Suprapubic skin (tissue), 4 donors: Measurements from ENCODE around the gene TFIP11. TPM values are rescaled to one million over a fixed set of nuclear protein-coding genes. Genes with fewer than 3 reads are reported as not detected.
A peak's percentile ranks its signal among the peaks of the same experiment; 100 is the strongest.

Experiments used
- DNase-seq, 2 donors: peaks; one replicate each; pipeline ENCODE4 v3.0.0-alpha.2; 2019; ENCODE audit warnings: low spot score in 2 of 2
- H3K27ac ChIP-seq: fragments of 200-600 bp; sonication (generic); one replicate; pipeline ENCODE4 v1.5.1; 2019
- H3K27me3 ChIP-seq: fragments of 200-600 bp; sonication (generic); one replicate; pipeline ENCODE4 v1.5.1; 2019
- H3K36me3 ChIP-seq: fragments of 200-600 bp; sonication (generic); one replicate; pipeline ENCODE4 v1.5.1; 2019
- H3K4me1 ChIP-seq: fragments of 200-600 bp; sonication (generic); one replicate; pipeline ENCODE4 v1.5.1; 2019
- H3K4me3 ChIP-seq: fragments of 200-600 bp; sonication (generic); one replicate; pipeline ENCODE4 v1.5.1; 2019; ENCODE audit warnings: mild to moderate bottlenecking
- H3K9me3 ChIP-seq: fragments of 200-600 bp; sonication (generic); one replicate; pipeline ENCODE4 v1.5.1; 2019
- CTCF ChIP-seq, 2 donors: fragments of 200-600 bp in 1 of 2; fragments of 450-650 bp in 1 of 2; sonication (generic) in 1 of 2; IDR thresholded peaks; one replicate each; pipeline ENCODE4 v1.5.1; 2016 to 2019; ENCODE audit warnings: antibody characterized with exemption in 2 of 2, mild to moderate bottlenecking in 1 of 2, moderate library complexity in 1 of 2
- EP300 ChIP-seq: sonication (generic); formaldehyde crosslinking; IDR thresholded peaks from one replicate; pipeline ENCODE4 v1.6.1; 2017; ENCODE audit warnings: antibody characterized with exemption
- POLR2A ChIP-seq, 2 donors: fragments of 450-650 bp; IDR thresholded peaks; one replicate each; pipeline ENCODE4 v1.6.1; 2017; ENCODE audit warnings: antibody characterized with exemption in 2 of 2, mild to moderate bottlenecking in 2 of 2, moderate library complexity in 2 of 2
- POLR2AphosphoS5 ChIP-seq, 3 donors: sonication (generic); formaldehyde crosslinking; IDR thresholded peaks; one replicate each; pipeline ENCODE4 v1.6.1; 2017; ENCODE audit warnings: antibody characterized with exemption in 3 of 3
- WGBS: methylation state at CpG from one replicate; pipeline ENCODE4 v1.1.5; 2018; 5-methylcytosine and 5-hydroxymethylcytosine counted together
- total RNA-seq, 4 donors: library from RNA; depleted of rRNA; stranded (reverse); fragments of >200 nt; gene quantifications; one replicate each; pipeline ENCODE4 v1.1.0, GENCODE V29; 2016

TFIP11 gene
- total RNA-seq, 4 donors from 2014 or later = 35.3 to 46.3 (median 37.5) TPM

- no peak for DNase-seq
- Histone ChIP-seq H3K27me3 (no peaks in the 10 kb centered on the region), H3K27ac (no peak overlapping the region), H3K9me3 (no peaks in the 10 kb centered on the region), H3K4me1 (peaks cover 47% of the 10 kb centered on the region), H3K4me3 (no peak overlapping the region), H3K36me3 (no peaks in the 10 kb centered on the region)
- WGBS = 76% methylated on average over 4 of the region's 8 CpGs
- TF ChIP-seq POLR2A (IDR thresholded peaks at IDR 0.05) = no peak
- TF ChIP-seq EP300 = no peak
- TF ChIP-seq CTCF (IDR thresholded peaks at IDR 0.05) = no peak
- TF ChIP-seq POLR2AphosphoS5 (IDR thresholded peaks at IDR 0.05) = no peak
Measured at GRCh38 chr22:26550498-26551033, 38.3 kb upstream of the TFIP11 start.

DNA sequence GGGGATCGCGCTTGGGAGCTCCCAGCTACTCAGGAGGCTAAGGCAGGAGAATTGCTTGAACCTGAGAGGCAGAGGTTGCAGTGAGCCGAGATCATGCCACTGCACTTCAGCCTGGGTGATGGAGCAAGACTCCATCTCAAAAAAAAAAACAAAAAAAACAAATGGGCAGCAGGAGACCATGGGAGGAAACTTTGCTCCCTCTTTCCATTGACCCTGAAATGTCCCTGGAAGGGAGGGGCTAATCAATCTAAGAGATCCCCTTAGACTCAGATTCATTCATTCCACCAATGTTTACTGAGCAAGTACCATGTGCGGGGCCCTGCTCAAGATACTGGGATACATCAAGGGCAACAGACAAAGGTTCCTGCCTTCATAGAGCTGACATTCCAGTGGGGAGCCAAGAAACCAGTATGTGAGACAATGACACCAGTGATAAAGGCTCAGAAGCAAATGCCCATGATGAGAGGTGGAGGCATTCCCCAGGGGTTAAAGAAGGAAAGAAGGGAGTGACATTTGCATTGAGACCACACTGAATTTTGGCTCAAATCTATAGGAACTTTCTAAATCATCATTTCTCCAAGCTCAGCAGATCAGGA, 37.7 kb upstream of the TFIP11 start:
- H3K9me3 ChIP-seq = no peaks in the 10 kb centered on the region
- H3K27ac ChIP-seq = no peak overlapping the region
- TF ChIP-seq CTCF (IDR thresholded peaks at IDR 0.05) (no peak), EP300 (no peak), POLR2AphosphoS5 (IDR thresholded peaks at IDR 0.05) (no peak), POLR2A (IDR thresholded peaks at IDR 0.05) (no peak)
- H3K36me3 ChIP-seq = no peaks in the 10 kb centered on the region
- H3K27me3 ChIP-seq = no peaks in the 10 kb centered on the region
- H3K4me3 ChIP-seq = no peak overlapping the region
- no peak for DNase-seq
- 91% methylated on average over 4 of the region's 4 CpGs for WGBS
- H3K4me1 ChIP-seq = peaks cover 47% of the 10 kb centered on the region

DNA sequence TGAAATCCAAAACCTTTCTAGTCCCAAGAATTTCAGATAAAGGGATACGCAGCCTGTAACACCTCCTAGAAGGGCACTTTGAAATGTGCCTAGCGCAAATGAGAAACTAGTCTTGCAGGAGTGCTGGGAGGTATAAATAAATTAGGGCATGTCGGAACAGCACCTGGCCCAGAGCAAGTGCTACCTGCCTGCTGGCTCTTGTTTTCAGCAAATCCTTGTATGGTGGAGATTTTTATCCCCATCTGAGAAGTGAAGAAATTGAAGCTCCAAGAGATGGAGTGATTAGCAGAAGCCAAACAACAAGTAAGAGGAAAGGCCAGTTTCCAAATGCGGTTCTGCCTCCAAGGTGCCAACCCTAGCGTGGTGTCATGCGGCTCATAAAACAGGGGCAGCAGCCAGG, 36.7 kb upstream of the TFIP11 start:
- 42% methylated on average over 6 of the region's 6 CpGs for WGBS
- peaks cover 42% of the 10 kb centered on the region for H3K4me1 ChIP-seq

GRCh38 chr22:26548303-26548702, 36.0 kb upstream of the TFIP11 start:
- Histone ChIP-seq H3K4me3 (no peak overlapping the region), H3K27me3 (no peaks in the 10 kb centered on the region), H3K9me3 (no peaks in the 10 kb centered on the region), H3K4me1 (peaks cover 40% of the 10 kb centered on the region), H3K27ac (peak overlapping the region; percentile 9), H3K36me3 (peaks cover 8% of the 10 kb centered on the region)
- TF ChIP-seq POLR2A (IDR thresholded peaks at IDR 0.05) (no peak), CTCF (IDR thresholded peaks at IDR 0.05) (no peak), POLR2AphosphoS5 (IDR thresholded peaks at IDR 0.05) (no peak), EP300 (no peak)
- no peak for DNase-seq
- 62% methylated on average over 3 of the region's 3 CpGs for WGBS

More for the DNA sequence above, 36.7 kb upstream of the TFIP11 start:
- no peak overlapping the region for H3K4me3 ChIP-seq
- no peak for TF ChIP-seq POLR2A (IDR thresholded peaks at IDR 0.05)
- no peak for TF ChIP-seq CTCF (IDR thresholded peaks at IDR 0.05)
- no peak for TF ChIP-seq EP300
- peak in 1 of 3 donors; percentile 42 for TF ChIP-seq POLR2AphosphoS5 (IDR thresholded peaks at IDR 0.05)
- H3K36me3 ChIP-seq = peaks cover 1% of the 10 kb centered on the region
- no peaks in the 10 kb centered on the region for H3K27me3 ChIP-seq
- DNase-seq = no peak
- H3K27ac ChIP-seq = peak overlapping the region; percentile 69
- H3K9me3 ChIP-seq = no peaks in the 10 kb centered on the region

- no peaks in the 10 kb centered on the region for H3K9me3 ChIP-seq
- no peak overlapping the region for H3K27ac ChIP-seq
- H3K36me3 ChIP-seq = peaks cover 13% of the 10 kb centered on the region
- no peak overlapping the region for H3K4me3 ChIP-seq
- no peak for DNase-seq
- H3K4me1 ChIP-seq = peaks cover 40% of the 10 kb centered on the region
- WGBS = 91% methylated on average over 4 of the region's 4 CpGs
- TF ChIP-seq EP300 (no peak), POLR2AphosphoS5 (IDR thresholded peaks at IDR 0.05) (no peak), POLR2A (IDR thresholded peaks at IDR 0.05) (no peak), CTCF (IDR thresholded peaks at IDR 0.05) (no peak)
- H3K27me3 ChIP-seq = no peaks in the 10 kb centered on the region
Measured at GRCh38 chr22:26547837-26548236, 35.6 kb upstream of the TFIP11 start.
